GM12878 (cell line): Measurements from ENCODE around the gene SAMD4A. TPM values are rescaled to one million over a fixed set of nuclear protein-coding genes. Genes with fewer than 3 reads are reported as not detected.

Source experiments
- ATAC-seq: fragments of 200-7000 bp; cut with Tn5 transposase; 3 replicates; pipeline ENCODE4 v1.9.1; 2020; ENCODE audit warnings: mild to moderate bottlenecking, moderate library complexity
- BruUV-seq: library from RNA; stranded (reverse); fragments of 400-500 nt; replicated peaks from 2 replicates; lab custom pipeline; 2021; lab: Mats Ljungman, UMichigan
- CTCF ChIA-PET: fragments of 300-600 bp; sonication (Branson Sonifier 250); formaldehyde crosslinking; extraction: SDS; loops from one replicate; lab custom pipeline; 2021; ENCODE audit warnings: inconsistent platforms; lab: Yijun Ruan, JAX
- POLR2A ChIA-PET: fragments of 350-600 bp; formaldehyde crosslinking; extraction: SDS; loops from one replicate; lab custom pipeline; 2021; ENCODE audit warnings: inconsistent platforms; lab: Charles Lee
- RAD21 ChIA-PET: fragments of 300-600 bp; sonication (Branson Sonifier 250); formaldehyde crosslinking; loops from one replicate; lab custom pipeline; 2023; ENCODE audit warnings: antibody characterized with exemption; ENCODE audit not compliant: unreplicated experiment; lab: Charles Lee
- SMC1A ChIA-PET: fragments of 300-600 bp; sonication (Branson Sonifier 250); formaldehyde crosslinking; loops from one replicate; lab custom pipeline; 2023; ENCODE audit not compliant: unreplicated experiment, uncharacterized antibody; lab: Charles Lee
- DNase-seq: peaks from one replicate; pipeline ENCODE4 v3.0.0-alpha.2; 2011; ENCODE audit warnings: low read depth, low spot score
- FAIRE-seq: peaks from 3 replicates; lab custom pipeline; 2011; peaks lifted over from hg19 to GRCh38; lab: Jason Lieb, UNC
- H2AFZ ChIP-seq: 2 replicates; pipeline ENCODE4 v1.6.0; 2011; ENCODE audit warnings: low read depth, low read length, control low read depth; ENCODE audit not compliant: control insufficient read depth
- H3K27ac ChIP-seq: 2 replicates; pipeline ENCODE4 v1.5.1; 2011; ENCODE audit warnings: control low read depth; ENCODE audit not compliant: control insufficient read depth, insufficient read depth
- H3K27me3 ChIP-seq, 2 experiments: replicated peaks in 1 of 2; 2 replicates each; pipeline versions ENCODE4 v1.6.0 to v1.6.1; 2011; ENCODE audit warnings: low read length in 1 of 2; ENCODE audit not compliant: control insufficient read depth in 2 of 2, insufficient read depth in 2 of 2
- H3K36me3 ChIP-seq, 2 experiments: 2 replicates each; pipeline ENCODE4 v1.5.1; 2011; ENCODE audit warnings: low read length in 1 of 2; ENCODE audit not compliant: control insufficient read depth in 2 of 2, insufficient read depth in 2 of 2
- H3K4me1 ChIP-seq: 2 replicates; pipeline ENCODE4 v1.6.1; 2011; ENCODE audit warnings: mild to moderate bottlenecking, low read length, moderate library complexity, mixed read lengths; ENCODE audit not compliant: control insufficient read depth, insufficient read depth
- H3K4me2 ChIP-seq: 2 replicates; pipeline ENCODE4 v1.6.0; 2011; ENCODE audit warnings: control low read depth; ENCODE audit not compliant: control insufficient read depth, insufficient read depth
- H3K4me3 ChIP-seq: fragments of 200-600 bp; sonication (generic); 2 replicates; pipeline ENCODE4 v1.5.1; 2016
- H3K79me2 ChIP-seq: 2 replicates; pipeline ENCODE4 v1.6.0; 2011; ENCODE audit warnings: low read length; ENCODE audit not compliant: control insufficient read depth, insufficient read depth
- H3K9ac ChIP-seq: 2 replicates; pipeline ENCODE4 v1.8.0; 2011; ENCODE audit warnings: low read length, control low read depth, mixed read lengths; ENCODE audit not compliant: control insufficient read depth, insufficient read depth
- H3K9me3 ChIP-seq: replicated peaks from 3 replicates; pipeline ENCODE4 v1.5.1; 2011; ENCODE audit warnings: mild to moderate bottlenecking, low read length; ENCODE audit not compliant: control insufficient read depth, insufficient read depth
- H4K20me1 ChIP-seq: 2 replicates; pipeline ENCODE4 v1.6.0; 2011; ENCODE audit not compliant: control insufficient read depth, insufficient read depth
- BACH1 ChIP-seq: fragments of 450-650 bp; IDR thresholded peaks from 2 replicates; pipeline ENCODE4 v1.6.1; 2017; ENCODE audit warnings: mild to moderate bottlenecking, borderline replicate concordance
- CBX3 ChIP-seq: fragments of 200-600 bp; sonication (generic); IDR thresholded peaks from 2 replicates; pipeline ENCODE4 v1.6.1; 2016; ENCODE audit warnings: low read depth, borderline replicate concordance
- EP300 ChIP-seq, 2 experiments: fragments of 150-350 bp in 1 of 2; IDR thresholded peaks; 2 replicates each; pipeline ENCODE4 v1.6.1; 2011 to 2012; ENCODE audit warnings: low read depth in 2 of 2, low read length in 2 of 2, borderline replicate concordance in 1 of 2, improper control_type of control experiment in 1 of 2, inconsistent platforms in 1 of 2; ENCODE audit not compliant: control insufficient read depth in 1 of 2
- FOXK2 ChIP-seq: fragments of 450-650 bp; IDR thresholded peaks from 2 replicates; pipeline ENCODE4 v1.6.1; 2017; ENCODE audit warnings: mild to moderate bottlenecking, moderate library complexity
- HDAC6 ChIP-seq: fragments of 200-600 bp; sonication (generic); IDR thresholded peaks from one replicate; pipeline ENCODE4 v1.8.0; 2017; ENCODE audit warnings: antibody characterized with exemption; ENCODE audit not compliant: unreplicated experiment
- IRF4 ChIP-seq: IDR thresholded peaks from 2 replicates; pipeline ENCODE4 v1.6.1; 2011; ENCODE audit warnings: low read depth, low read length
- KLF5 ChIP-seq: fragments of 450-650 bp; IDR thresholded peaks from 2 replicates; pipeline ENCODE4 v1.6.1; 2014; ENCODE audit warnings: mild to moderate bottlenecking; ENCODE audit not compliant: partially characterized antibody
- RAD51 ChIP-seq: fragments of 450-650 bp; IDR thresholded peaks from 2 replicates; pipeline ENCODE4 v1.6.1; 2016; ENCODE audit warnings: moderate library complexity, mild to moderate bottlenecking, inconsistent platforms
- RUNX3 ChIP-seq: IDR thresholded peaks from 2 replicates; pipeline ENCODE4 v1.6.1; 2012; ENCODE audit warnings: low read length, inconsistent platforms
- WGBS: methylation state at CpG from one replicate; pipeline ENCODE4 v1.1.6; 2016; ENCODE audit warnings: low lambda C conversion rate; ENCODE audit not compliant: insufficient replicate concordance, insufficient coverage; ENCODE audit errors: missing lambda C conversion rate; 5-methylcytosine and 5-hydroxymethylcytosine counted together
- in situ Hi-C: fragments of 300-500 bp; cut with MboI; formaldehyde crosslinking; loops from 9 replicates; pipeline ENCODE4 v1.14.3; 2018; ENCODE audit warnings: mixed read lengths
- intact Hi-C: fragments of 100-400 bp; cut with micrococcal nuclease; formaldehyde crosslinking; loops from one replicate; pipeline ENCODE4 v1.14.2; 2022; ENCODE audit not compliant: unreplicated experiment
- polyA plus RNA-seq, 11 experiments: library from polyadenylated mRNA; depleted of rRNA in 4 of 11; unstranded in 6 of 11; stranded (reverse) in 5 of 11; fragments of >200 nt; fragmentation: Nextera tagmentation in 4 of 11; fragmentation: Illumina TruSeq in 1 of 11; extraction: Ambion mirVana in 4 of 11; extraction: Trizol in 1 of 11; gene quantifications; 1 replicate in 1 of 11; 2 replicates in 10 of 11; pipeline versions ENCODE4 v1.2.1 to v1.2.3, GENCODE V29; 2011 to 2016; ENCODE audit warnings: inconsistent platforms in 2 of 11, missing spikeins in 2 of 11, low read depth in 1 of 11
- total RNA-seq, 4 experiments: library from RNA; depleted of rRNA in 3 of 4; stranded (reverse); fragments of >200 nt in 3 of 4; fragmentation: Illumina TruSeq in 1 of 4; extraction: Trizol in 1 of 4; gene quantifications; 2 replicates each; pipeline versions ENCODE4 v1.2.1 to v1.2.3, GENCODE V29; 2013 to 2021
- TF ChIP-seq, protein P1 (sequence below): IDR thresholded peaks from 2 replicates; pipeline ENCODE4 v1.6.1; 2011; ENCODE audit warnings: low read depth, low read length, improper control_type of control experiment, borderline replicate concordance
- TF ChIP-seq, protein P2 (sequence below): fragments of 450-650 bp; IDR thresholded peaks from 2 replicates; pipeline ENCODE4 v1.6.1; 2018; ENCODE audit warnings: mild to moderate bottlenecking, low read depth, moderate library complexity; ENCODE audit not compliant: partially characterized antibody
- TF ChIP-seq, protein P3 (sequence below): IDR thresholded peaks from 2 replicates; pipeline ENCODE4 v1.6.1; 2012; ENCODE audit warnings: low read depth, low read length, improper control_type of control experiment
- TF ChIP-seq, protein P4 (sequence below): fragments of 150-350 bp; IDR thresholded peaks from 2 replicates; pipeline ENCODE4 v1.6.1; 2016; ENCODE audit warnings: low read depth, low read length

The SAMD4A gene
- total and polyA plus RNA-seq, 10 of the 15 experiments (the other 5 are each of a cell fraction or from before 2014, with no cell fraction given), result 0.05 to 0.56 (median 0.31) TPM

DNA sequence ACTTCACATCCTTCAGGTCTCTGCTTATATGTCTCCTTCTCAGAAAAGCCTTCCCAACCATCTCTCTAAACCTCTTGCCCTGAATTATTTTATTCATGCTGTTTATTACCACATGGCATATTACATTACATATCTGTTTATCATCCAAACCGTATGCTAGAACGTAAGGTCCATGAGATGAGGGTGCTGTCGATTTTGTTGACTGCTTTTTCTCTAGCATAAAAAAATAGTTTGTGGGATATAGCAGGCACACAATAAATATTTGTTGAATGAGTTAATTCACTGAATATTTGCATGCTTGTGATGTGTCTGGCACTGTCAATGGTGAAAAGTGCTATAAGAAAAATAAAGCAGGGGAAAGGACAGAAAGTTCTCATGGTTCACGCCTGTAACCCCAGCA lies 22.9 kb downstream of the SAMD4A start:
- no peak overlapping the region for H3K27ac ChIP-seq
- ChIA-PET CTCF (interaction anchor here (0.6 to 0.8 kb wide), 2 partner anchors 26 to 1294 kb away, joined by 3 read pairs; no protein-coding TSS in a partner anchor), POLR2A (no interaction called here), RAD21 (no interaction called here), SMC1A (interaction anchor here (1.3 kb wide), 1 partner anchor 11 kb away, joined by 4 read pairs; no protein-coding TSS in a partner anchor)
- BruUV-seq, result no TSS peak
- intact Hi-C loops, result no loop called here
- no peaks in the 10 kb centered on the region for H4K20me1 ChIP-seq
- ATAC-seq (no peak), FAIRE-seq (no peak), DNase-seq (no peak)
- no peak overlapping the region for H3K4me3 ChIP-seq
- WGBS, result 90% methylated on average over 4 of the region's 4 CpGs
- H3K4me1 ChIP-seq, result no peaks in the 10 kb centered on the region
- no peaks in the 10 kb centered on the region for H3K9me3 ChIP-seq
- no peaks in the 10 kb centered on the region for H3K27me3 ChIP-seq
- no peak overlapping the region for H3K9ac ChIP-seq
- no peaks in the 10 kb centered on the region for H3K79me2 ChIP-seq
- no peak overlapping the region for H2AFZ ChIP-seq
- no peaks in the 10 kb centered on the region for H3K36me3 ChIP-seq
- no peak overlapping the region for H3K4me2 ChIP-seq
- in situ Hi-C loops, result no loop called here
- TF ChIP-seq, protein P1, sequence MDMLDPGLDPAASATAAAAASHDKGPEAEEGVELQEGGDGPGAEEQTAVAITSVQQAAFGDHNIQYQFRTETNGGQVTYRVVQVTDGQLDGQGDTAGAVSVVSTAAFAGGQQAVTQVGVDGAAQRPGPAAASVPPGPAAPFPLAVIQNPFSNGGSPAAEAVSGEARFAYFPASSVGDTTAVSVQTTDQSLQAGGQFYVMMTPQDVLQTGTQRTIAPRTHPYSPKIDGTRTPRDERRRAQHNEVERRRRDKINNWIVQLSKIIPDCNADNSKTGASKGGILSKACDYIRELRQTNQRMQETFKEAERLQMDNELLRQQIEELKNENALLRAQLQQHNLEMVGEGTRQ, result no peak
- TF ChIP-seq IRF4 (no peak), BACH1 (no peak), EP300 (IDR thresholded peaks at IDR 0.05; ENCODE audit: borderline replicate concordance in 1 of 2, control insufficient read depth in 1 of 2, low read depth in 2 of 2, low read length in 2 of 2) (no peak), CBX3 (no peak), RUNX3 (no peak), RAD51 (no peak), KLF5 (no peak), FOXK2 (no peak), HDAC6 (no peak)
- TF ChIP-seq, protein P2, sequence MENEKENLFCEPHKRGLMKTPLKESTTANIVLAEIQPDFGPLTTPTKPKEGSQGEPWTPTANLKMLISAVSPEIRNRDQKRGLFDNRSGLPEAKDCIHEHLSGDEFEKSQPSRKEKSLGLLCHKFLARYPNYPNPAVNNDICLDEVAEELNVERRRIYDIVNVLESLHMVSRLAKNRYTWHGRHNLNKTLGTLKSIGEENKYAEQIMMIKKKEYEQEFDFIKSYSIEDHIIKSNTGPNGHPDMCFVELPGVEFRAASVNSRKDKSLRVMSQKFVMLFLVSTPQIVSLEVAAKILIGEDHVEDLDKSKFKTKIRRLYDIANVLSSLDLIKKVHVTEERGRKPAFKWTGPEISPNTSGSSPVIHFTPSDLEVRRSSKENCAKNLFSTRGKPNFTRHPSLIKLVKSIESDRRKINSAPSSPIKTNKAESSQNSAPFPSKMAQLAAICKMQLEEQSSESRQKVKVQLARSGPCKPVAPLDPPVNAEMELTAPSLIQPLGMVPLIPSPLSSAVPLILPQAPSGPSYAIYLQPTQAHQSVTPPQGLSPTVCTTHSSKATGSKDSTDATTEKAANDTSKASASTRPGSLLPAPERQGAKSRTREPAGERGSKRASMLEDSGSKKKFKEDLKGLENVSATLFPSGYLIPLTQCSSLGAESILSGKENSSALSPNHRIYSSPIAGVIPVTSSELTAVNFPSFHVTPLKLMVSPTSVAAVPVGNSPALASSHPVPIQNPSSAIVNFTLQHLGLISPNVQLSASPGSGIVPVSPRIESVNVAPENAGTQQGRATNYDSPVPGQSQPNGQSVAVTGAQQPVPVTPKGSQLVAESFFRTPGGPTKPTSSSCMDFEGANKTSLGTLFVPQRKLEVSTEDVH, result no peak
- TF ChIP-seq, protein P3, sequence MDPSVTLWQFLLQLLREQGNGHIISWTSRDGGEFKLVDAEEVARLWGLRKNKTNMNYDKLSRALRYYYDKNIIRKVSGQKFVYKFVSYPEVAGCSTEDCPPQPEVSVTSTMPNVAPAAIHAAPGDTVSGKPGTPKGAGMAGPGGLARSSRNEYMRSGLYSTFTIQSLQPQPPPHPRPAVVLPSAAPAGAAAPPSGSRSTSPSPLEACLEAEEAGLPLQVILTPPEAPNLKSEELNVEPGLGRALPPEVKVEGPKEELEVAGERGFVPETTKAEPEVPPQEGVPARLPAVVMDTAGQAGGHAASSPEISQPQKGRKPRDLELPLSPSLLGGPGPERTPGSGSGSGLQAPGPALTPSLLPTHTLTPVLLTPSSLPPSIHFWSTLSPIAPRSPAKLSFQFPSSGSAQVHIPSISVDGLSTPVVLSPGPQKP, result no peak
- TF ChIP-seq, protein P4, sequence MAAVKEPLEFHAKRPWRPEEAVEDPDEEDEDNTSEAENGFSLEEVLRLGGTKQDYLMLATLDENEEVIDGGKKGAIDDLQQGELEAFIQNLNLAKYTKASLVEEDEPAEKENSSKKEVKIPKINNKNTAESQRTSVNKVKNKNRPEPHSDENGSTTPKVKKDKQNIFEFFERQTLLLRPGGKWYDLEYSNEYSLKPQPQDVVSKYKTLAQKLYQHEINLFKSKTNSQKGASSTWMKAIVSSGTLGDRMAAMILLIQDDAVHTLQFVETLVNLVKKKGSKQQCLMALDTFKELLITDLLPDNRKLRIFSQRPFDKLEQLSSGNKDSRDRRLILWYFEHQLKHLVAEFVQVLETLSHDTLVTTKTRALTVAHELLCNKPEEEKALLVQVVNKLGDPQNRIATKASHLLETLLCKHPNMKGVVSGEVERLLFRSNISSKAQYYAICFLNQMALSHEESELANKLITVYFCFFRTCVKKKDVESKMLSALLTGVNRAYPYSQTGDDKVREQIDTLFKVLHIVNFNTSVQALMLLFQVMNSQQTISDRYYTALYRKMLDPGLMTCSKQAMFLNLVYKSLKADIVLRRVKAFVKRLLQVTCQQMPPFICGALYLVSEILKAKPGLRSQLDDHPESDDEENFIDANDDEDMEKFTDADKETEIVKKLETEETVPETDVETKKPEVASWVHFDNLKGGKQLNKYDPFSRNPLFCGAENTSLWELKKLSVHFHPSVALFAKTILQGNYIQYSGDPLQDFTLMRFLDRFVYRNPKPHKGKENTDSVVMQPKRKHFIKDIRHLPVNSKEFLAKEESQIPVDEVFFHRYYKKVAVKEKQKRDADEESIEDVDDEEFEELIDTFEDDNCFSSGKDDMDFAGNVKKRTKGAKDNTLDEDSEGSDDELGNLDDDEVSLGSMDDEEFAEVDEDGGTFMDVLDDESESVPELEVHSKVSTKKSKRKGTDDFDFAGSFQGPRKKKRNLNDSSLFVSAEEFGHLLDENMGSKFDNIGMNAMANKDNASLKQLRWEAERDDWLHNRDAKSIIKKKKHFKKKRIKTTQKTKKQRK, result no peak
